Measurements from ENCODE around the gene TEF.

Gene TEF

GRCh38 chr22:41361716-41362310, 19.9 kb upstream of the TEF start:
- Histone ChIP-seq H3F3A (ENCODE audit: insufficient read depth, low read length) (no peaks in the 10 kb centered on the region), H3K4me3 (ENCODE audit: low read length) (no peak overlapping the region), H3K9ac (ENCODE audit: low read length) (no peak overlapping the region), H2AFZ (ENCODE audit: low read length) (no peak overlapping the region), H3K27ac (ENCODE audit: low read length) (no peak overlapping the region), H3K9me3 (replicated peaks; ENCODE audit: insufficient read depth, low read length) (no peaks in the 10 kb centered on the region), H4K20me1 (ENCODE audit: insufficient read depth, low read length) (no peaks in the 10 kb centered on the region), H3K4me1 (ENCODE audit: low read length) (no peaks in the 10 kb centered on the region), H3K4me2 (ENCODE audit: low read depth, low read length) (no peak overlapping the region), H3K9me2 (replicated peaks; ENCODE audit: insufficient read depth, low read length) (no peaks in the 10 kb centered on the region), H3K79me2 (ENCODE audit: low read length) (no peaks in the 10 kb centered on the region), H3K27me3 (replicated peaks; ENCODE audit: insufficient read depth, low read length) (0 out of 2 replicates have a peak, but pooled peaks cover 4% of the 10 kb centered on the region), H3K36me3 (replicated peaks; ENCODE audit: insufficient read depth, low read length) (no peaks in the 10 kb centered on the region)
- DNase-seq = no peak
- TF ChIP-seq EZH2phosphoT487 (IDR thresholded peaks at IDR 0.05; ENCODE audit: low read length) = no peak
- no peak for TF ChIP-seq EZH2 (optimal IDR thresholded peaks at IDR 0.05; ENCODE audit: low read depth, low read length)
- TF ChIP-seq CTCF (IDR thresholded peaks at IDR 0.05; ENCODE audit: low read length) = no peak

- DNase-seq = no peak
- no peak for TF ChIP-seq CTCF (IDR thresholded peaks at IDR 0.05; ENCODE audit: low read length)
- no peak for TF ChIP-seq EZH2 (optimal IDR thresholded peaks at IDR 0.05; ENCODE audit: low read depth, low read length)
- TF ChIP-seq EZH2phosphoT487 (IDR thresholded peaks at IDR 0.05; ENCODE audit: low read length) = no peak
- H3K79me2 ChIP-seq (ENCODE audit: low read length) = no peaks in the 10 kb centered on the region
- no peak overlapping the region for H2AFZ ChIP-seq (ENCODE audit: low read length)
- no peak overlapping the region for H3K4me3 ChIP-seq (ENCODE audit: low read length)
- no peak overlapping the region for H3K27ac ChIP-seq (ENCODE audit: low read length)
- H3K36me3 ChIP-seq (replicated peaks; ENCODE audit: insufficient read depth, low read length) = no peaks in the 10 kb centered on the region
- no peaks in the 10 kb centered on the region for H4K20me1 ChIP-seq (ENCODE audit: insufficient read depth, low read length)
- H3K9me2 ChIP-seq (replicated peaks; ENCODE audit: insufficient read depth, low read length) = no peaks in the 10 kb centered on the region
- H3K9ac ChIP-seq (ENCODE audit: low read length) = no peak overlapping the region
- H3K9me3 ChIP-seq (replicated peaks; ENCODE audit: insufficient read depth, low read length) = no peaks in the 10 kb centered on the region
- 0 out of 2 replicates have a peak, but pooled peaks cover 4% of the 10 kb centered on the region for H3K27me3 ChIP-seq (replicated peaks; ENCODE audit: insufficient read depth, low read length)
- H3K4me2 ChIP-seq (ENCODE audit: low read depth, low read length) = no peak overlapping the region
- no peaks in the 10 kb centered on the region for H3K4me1 ChIP-seq (ENCODE audit: low read length)
- H3F3A ChIP-seq (ENCODE audit: insufficient read depth, low read length) = no peaks in the 10 kb centered on the region
Observed at GRCh38 chr22:41362615-41363014, 19.1 kb upstream of the TEF start.

- Histone ChIP-seq H3K4me3 (ENCODE audit: low read length) (no peak overlapping the region), H3K4me2 (ENCODE audit: low read depth, low read length) (no peak overlapping the region), H2AFZ (ENCODE audit: low read length) (no peak overlapping the region), H3K27me3 (replicated peaks; ENCODE audit: insufficient read depth, low read length) (0 out of 2 replicates have a peak, but pooled peaks cover 4% of the 10 kb centered on the region), H3K9ac (ENCODE audit: low read length) (no peak overlapping the region), H3F3A (ENCODE audit: insufficient read depth, low read length) (no peaks in the 10 kb centered on the region), H3K27ac (ENCODE audit: low read length) (no peak overlapping the region), H3K9me2 (replicated peaks; ENCODE audit: insufficient read depth, low read length) (no peaks in the 10 kb centered on the region), H3K79me2 (ENCODE audit: low read length) (no peaks in the 10 kb centered on the region), H3K4me1 (ENCODE audit: low read length) (no peaks in the 10 kb centered on the region), H3K9me3 (replicated peaks; ENCODE audit: insufficient read depth, low read length) (no peaks in the 10 kb centered on the region), H4K20me1 (ENCODE audit: insufficient read depth, low read length) (no peaks in the 10 kb centered on the region), H3K36me3 (replicated peaks; ENCODE audit: insufficient read depth, low read length) (no peaks in the 10 kb centered on the region)
- TF ChIP-seq EZH2 (optimal IDR thresholded peaks at IDR 0.05; ENCODE audit: low read depth, low read length) (no peak), CTCF (IDR thresholded peaks at IDR 0.05; ENCODE audit: low read length) (no peak), EZH2phosphoT487 (IDR thresholded peaks at IDR 0.05; ENCODE audit: low read length) (no peak)
- DNase-seq = no peak
Observed at GRCh38 chr22:41364233-41364632, 17.5 kb upstream of the TEF start.

Measured in MM.1S (cell line).